Brain microvascular endothelial cell (primary cell): ENCODE results near the gene AXIN1.

Source experiments
- DNase-seq: peaks from one replicate; pipeline ENCODE4 v3.0.0-alpha.2; 2020
- H3K27ac ChIP-seq: fragments of 250-450 bp; sonication (Bioruptor Pico); 2 replicates; pipeline ENCODE4 v1.5.1; 2020; ENCODE audit warnings: mild to moderate bottlenecking, moderate library complexity
- H3K27me3 ChIP-seq: fragments of 250-450 bp; sonication (Bioruptor Pico); replicated peaks from 2 replicates; pipeline ENCODE4 v1.5.1; 2020; ENCODE audit warnings: mild to moderate bottlenecking
- H3K36me3 ChIP-seq: fragments of 250-450 bp; sonication (Bioruptor Pico); replicated peaks from 2 replicates; pipeline ENCODE4 v1.5.1; 2020; ENCODE audit warnings: mild to moderate bottlenecking
- H3K4me3 ChIP-seq: 2 replicates; pipeline ENCODE4 v1.5.1; 2011; ENCODE audit warnings: low read depth, mild to moderate bottlenecking, control low read depth, low read length, moderate library complexity
- CTCF ChIP-seq: IDR thresholded peaks from 2 replicates; pipeline ENCODE4 v1.5.1; 2011; ENCODE audit warnings: low read depth, mild to moderate bottlenecking, moderate library complexity, low read length, control low read depth, inconsistent platforms; ENCODE audit errors: missing control alignments
- in situ Hi-C: cut with HindIII; loops from 2 replicates; pipeline ENCODE4 v1.10.0; 2017; ENCODE audit warnings: low sequenced_read_pairs, low pct_ligation_motif_present

AXIN1 gene

GRCh38 chr16:289395-289997, 63.0 kb downstream of the AXIN1 start:
- no peak for DNase-seq
- Histone ChIP-seq H3K36me3 (peaks cover 27% of the 10 kb centered on the region), H3K4me3 (no peak overlapping the region), H3K27ac (no peak overlapping the region), H3K27me3 (no peaks in the 10 kb centered on the region)
- in situ Hi-C loops = no loop called here
- TF ChIP-seq CTCF = no peak

GRCh38 chr16:287981-288920, 64.3 kb downstream of the AXIN1 start:
- in situ Hi-C loops = no loop called here
- no peak for TF ChIP-seq CTCF
- Histone ChIP-seq H3K27ac (no peak overlapping the region), H3K36me3 (peaks cover 27% of the 10 kb centered on the region), H3K27me3 (no peaks in the 10 kb centered on the region), H3K4me3 (no peak overlapping the region)
- DNase-seq = no peak

- Histone ChIP-seq H3K4me3 (no peak overlapping the region), H3K27ac (no peak overlapping the region), H3K36me3 (peaks cover 27% of the 10 kb centered on the region), H3K27me3 (no peaks in the 10 kb centered on the region)
- in situ Hi-C loops = no loop called here
- TF ChIP-seq CTCF = peak; percentile 24
- no peak for DNase-seq
Measured at GRCh38 chr16:287298-287811, 65.2 kb downstream of the AXIN1 start.

GRCh38 chr16:286491-287297, 65.8 kb downstream of the AXIN1 start:
- Histone ChIP-seq H3K27me3 (no peaks in the 10 kb centered on the region), H3K4me3 (no peak overlapping the region), H3K27ac (no peak overlapping the region), H3K36me3 (peaks cover 27% of the 10 kb centered on the region)
- in situ Hi-C loops = no loop called here
- DNase-seq = no peak
- no peak for TF ChIP-seq CTCF

- Histone ChIP-seq H3K27ac (no peak overlapping the region), H3K36me3 (peaks cover 19% of the 10 kb centered on the region), H3K27me3 (peaks cover 10% of the 10 kb centered on the region), H3K4me3 (no peak overlapping the region)
- no peak for TF ChIP-seq CTCF
- in situ Hi-C loops = no loop called here
- DNase-seq = no peak
Measured at GRCh38 chr16:285146-286055, 67.1 kb downstream of the AXIN1 start.
